NOMO-1 treated with DMSO at 0.1 percent for 48 hours (cell line): ENCODE results near the gene LMNB1.

Source experiments
- DNase-seq: peaks from one replicate; lab custom pipeline; 2025; ENCODE audit not compliant: unreplicated experiment; lab: John Stamatoyannopoulos, UW

LMNB1 gene

DNA sequence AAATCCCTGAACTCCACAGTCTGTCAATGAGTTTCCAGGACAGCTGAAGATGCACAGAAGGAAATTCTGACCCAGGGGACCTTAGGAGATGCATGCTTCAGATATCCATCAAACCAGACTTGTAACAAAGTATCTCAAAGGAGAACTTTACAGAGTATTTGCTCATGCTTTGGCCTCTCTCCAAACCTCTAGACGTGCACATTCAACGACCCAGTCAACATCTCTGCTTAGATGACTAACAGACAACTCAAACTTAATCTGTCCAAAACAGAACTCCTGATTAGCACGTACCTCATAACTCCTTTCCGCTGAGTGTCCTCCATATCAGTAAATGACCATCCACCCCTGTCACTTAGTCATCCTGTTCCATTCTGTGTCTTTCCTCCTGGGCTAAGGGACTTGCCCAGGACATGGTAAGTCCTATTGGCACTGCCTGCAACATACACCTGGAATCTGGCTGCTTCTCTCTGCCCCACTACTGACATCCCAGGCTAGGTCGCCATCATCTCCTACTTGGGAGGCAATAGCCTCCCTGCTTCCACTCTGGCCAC is 107.4 kb downstream of the LMNB1 start:
- no peak for DNase-seq
